SU-DHL-6 (cell line): ENCODE data around the gene CYB5A.
A peak's percentile ranks its signal among the peaks of the same experiment; 100 is the strongest.

Experiments used
- H2AFZ ChIP-seq: fragments of 200-600 bp; sonication (generic); 2 replicates; pipeline ENCODE4 v1.6.1; 2014; ENCODE audit warnings: low read depth, mild to moderate bottlenecking, moderate library complexity, mixed read lengths, antibody characterized with exemption, low read length; ENCODE audit not compliant: severe bottlenecking
- H3F3A ChIP-seq: fragments of 200-600 bp; shearing (Covaris generic); 2 replicates; pipeline ENCODE4 v1.6.0; 2016; ENCODE audit warnings: antibody characterized with exemption, mild to moderate bottlenecking; ENCODE audit not compliant: insufficient read depth
- H3K27ac ChIP-seq: fragments of 200-600 bp; sonication (generic); 2 replicates; pipeline ENCODE4 v1.5.1; 2016; ENCODE audit warnings: low read depth, mild to moderate bottlenecking, low read length, moderate library complexity, mixed read lengths
- H3K27me3 ChIP-seq: fragments of 200-600 bp; sonication (generic), shearing (Covaris generic); 2 replicates; pipeline ENCODE4 v1.6.0; 2014; ENCODE audit warnings: mild to moderate bottlenecking, low read length
- H3K36me3 ChIP-seq: fragments of 200-600 bp; sonication (generic); 2 replicates; pipeline ENCODE4 v1.6.1; 2014; ENCODE audit warnings: mild to moderate bottlenecking, low read length, mixed read lengths
- H3K4me2 ChIP-seq: fragments of 300-600, 200-600 bp; shearing (Covaris generic), sonication (generic); 2 replicates; pipeline ENCODE4 v1.6.0; 2014; ENCODE audit warnings: low read length, low read depth, mild to moderate bottlenecking; ENCODE audit not compliant: poor library complexity, severe bottlenecking
- H3K4me3 ChIP-seq: fragments of 200-600 bp; sonication (generic); 2 replicates; pipeline ENCODE4 v1.5.1; 2014; ENCODE audit warnings: antibody characterized with exemption, low read length, mild to moderate bottlenecking, mixed read lengths; ENCODE audit not compliant: insufficient read depth, poor library complexity, severe bottlenecking
- H3K79me2 ChIP-seq: fragments of 200-600 bp; sonication (generic); 2 replicates; pipeline ENCODE4 v1.6.1; 2014; ENCODE audit warnings: mild to moderate bottlenecking, low read length, moderate library complexity; ENCODE audit not compliant: insufficient read depth
- H3K9ac ChIP-seq: fragments of 200-600 bp; sonication (generic); 2 replicates; pipeline ENCODE4 v1.7.0; 2014; ENCODE audit warnings: mild to moderate bottlenecking, low read length
- H3K9me2 ChIP-seq: fragments of 200-600 bp; sonication (generic); replicated peaks from 2 replicates; pipeline ENCODE4 v1.6.1; 2014; ENCODE audit warnings: low read length; ENCODE audit not compliant: insufficient read depth
- H3K9me3 ChIP-seq: fragments of 200-600 bp; sonication (generic); 2 replicates; pipeline ENCODE4 v1.6.1; 2014; ENCODE audit warnings: low read length, mixed read lengths; ENCODE audit not compliant: insufficient read depth
- H4K20me1 ChIP-seq: fragments of 200-600 bp; sonication (generic); 2 replicates; pipeline ENCODE4 v1.6.1; 2014; ENCODE audit warnings: low read depth, mild to moderate bottlenecking, antibody characterized with exemption, low read length, moderate library complexity, mixed read lengths
- CTCF ChIP-seq: fragments of 200-600 bp; sonication (generic); IDR thresholded peaks from one replicate; pipeline ENCODE4 v1.5.1; 2017; ENCODE audit warnings: antibody characterized with exemption, mild to moderate bottlenecking, low read length, moderate library complexity; ENCODE audit not compliant: insufficient read depth, poor library complexity, severe bottlenecking
- EZH2phosphoT487 ChIP-seq: fragments of 200-600 bp; sonication (generic), shearing (Covaris generic); conservative IDR thresholded peaks from 2 replicates; pipeline ENCODE4 v1.6.1; 2018; ENCODE audit warnings: mild to moderate bottlenecking, antibody characterized with exemption, low read length, moderate library complexity, mixed read lengths

The CYB5A gene

GRCh38 chr18:74314759-74315463 is 23.1 kb upstream of the CYB5A start:
- H3K9ac ChIP-seq, result no peak overlapping the region
- H4K20me1 ChIP-seq, result no peaks in the 10 kb centered on the region
- no peaks in the 10 kb centered on the region for H3K27me3 ChIP-seq
- no peaks in the 10 kb centered on the region for H3K9me2 ChIP-seq
- H3K4me3 ChIP-seq, result no peak overlapping the region
- no peaks in the 10 kb centered on the region for H3K36me3 ChIP-seq
- H3K27ac ChIP-seq, result no peak overlapping the region
- no peak overlapping the region for H2AFZ ChIP-seq
- TF ChIP-seq CTCF, result no peak
- H3K9me3 ChIP-seq, result no peaks in the 10 kb centered on the region
- H3F3A ChIP-seq, result no peaks in the 10 kb centered on the region
- no peak overlapping the region for H3K4me2 ChIP-seq
- no peaks in the 10 kb centered on the region for H3K79me2 ChIP-seq

GRCh38 chr18:74311000-74311399 is 19.2 kb upstream of the CYB5A start:
- H3K27me3 ChIP-seq, result no peaks in the 10 kb centered on the region
- H3K4me2 ChIP-seq, result no peak overlapping the region
- H3K9me3 ChIP-seq, result no peaks in the 10 kb centered on the region
- no peak overlapping the region for H3K4me3 ChIP-seq
- no peak overlapping the region for H3K27ac ChIP-seq
- no peak for TF ChIP-seq EZH2phosphoT487
- no peak for TF ChIP-seq CTCF
- H3K79me2 ChIP-seq, result no peaks in the 10 kb centered on the region
- H2AFZ ChIP-seq, result no peak overlapping the region
- H3K36me3 ChIP-seq, result no peaks in the 10 kb centered on the region
- H3K9me2 ChIP-seq, result no peaks in the 10 kb centered on the region
- no peak overlapping the region for H3K9ac ChIP-seq
- H4K20me1 ChIP-seq, result no peaks in the 10 kb centered on the region
- no peaks in the 10 kb centered on the region for H3F3A ChIP-seq

GRCh38 chr18:74310411-74310810 is 18.6 kb upstream of the CYB5A start:
- Histone ChIP-seq H3K36me3 (no peaks in the 10 kb centered on the region), H3F3A (no peaks in the 10 kb centered on the region), H3K27ac (no peak overlapping the region), H3K79me2 (no peaks in the 10 kb centered on the region), H3K9ac (no peak overlapping the region), H3K4me2 (no peak overlapping the region), H3K9me3 (no peaks in the 10 kb centered on the region), H3K4me3 (no peak overlapping the region), H3K27me3 (no peaks in the 10 kb centered on the region), H3K9me2 (no peaks in the 10 kb centered on the region), H2AFZ (peak overlapping the region; percentile 37), H4K20me1 (no peaks in the 10 kb centered on the region)
- TF ChIP-seq EZH2phosphoT487 (no peak), CTCF (peak; percentile 23)
